Measurements from ENCODE around the gene DDOST.

DDOST gene

DNA sequence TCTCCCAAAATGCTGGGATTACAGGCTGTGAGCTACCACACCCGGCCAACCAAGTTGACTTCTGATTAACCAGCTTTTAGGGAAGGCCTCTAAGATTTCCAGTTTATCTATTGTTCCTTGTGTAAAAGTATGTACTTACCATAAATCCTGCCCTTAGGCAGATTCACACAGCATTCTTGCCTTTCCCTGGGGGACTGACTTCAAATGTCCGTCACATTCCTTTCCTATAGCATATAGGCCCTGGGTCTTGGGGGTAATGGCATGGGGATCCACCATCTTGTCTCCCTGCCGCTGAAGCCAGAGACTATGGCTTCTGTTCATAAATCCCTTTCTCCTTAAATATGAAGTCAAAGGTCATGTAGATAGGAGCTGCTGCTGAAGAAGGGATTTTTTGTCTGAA lies 28.8 kb downstream of the DDOST start:
- no peaks in the 10 kb centered on the region for H3K9me3 ChIP-seq (ENCODE audit: control extremely low read depth in 1 of 5, control insufficient read depth in 4 of 5, insufficient read depth in 2 of 5, low read depth in 1 of 5, low read length in 4 of 5)
- 100% methylated on average over 1 of the region's 3 CpGs for WGBS (ENCODE audit: insufficient coverage)
- DNase-seq = no peak
- no peak overlapping the region for H3K4me3 ChIP-seq (ENCODE audit: control insufficient read depth in 1 of 7, extremely low read depth in 1 of 7, insufficient read depth in 4 of 7, low read depth in 2 of 7, low read length in 6 of 7)
- CTCF ChIA-PET = interaction anchor here (0.9 to 4.0 kb wide), 14 partner anchors 13 to 113 kb away, joined by 3 to 42 read pairs (median 7); partner anchors contain the start of gene CDA
- POLR2A ChIA-PET = interaction anchor here (0.6 kb wide), 1 partner anchor 57 kb away, joined by 3 read pairs; no protein-coding TSS in a partner anchor
- no peaks in the 10 kb centered on the region for H3K27me3 ChIP-seq (replicated peaks in 2 of 5; ENCODE audit: control insufficient read depth in 4 of 5, insufficient read depth in 5 of 5, low read length in 4 of 5)
- no peak overlapping the region for H3K27ac ChIP-seq (ENCODE audit: insufficient read depth in 1 of 2, low read depth in 1 of 2, low read length in 2 of 2, poor library complexity in 1 of 2, severe bottlenecking in 2 of 2)
- peaks cover 0 to 3% (median 1%) of the 10 kb centered on the region in 4 experiments for H3K36me3 ChIP-seq (ENCODE audit: control insufficient read depth in 4 of 4, insufficient read depth in 4 of 4, low read length in 3 of 4)
- H3K4me1 ChIP-seq (ENCODE audit: control extremely low read depth in 1 of 4, control insufficient read depth in 4 of 4, insufficient read depth in 4 of 4, low read length in 3 of 4) = peaks cover 6 to 15% (median 11%) of the 10 kb centered on the region in 4 experiments

DNA sequence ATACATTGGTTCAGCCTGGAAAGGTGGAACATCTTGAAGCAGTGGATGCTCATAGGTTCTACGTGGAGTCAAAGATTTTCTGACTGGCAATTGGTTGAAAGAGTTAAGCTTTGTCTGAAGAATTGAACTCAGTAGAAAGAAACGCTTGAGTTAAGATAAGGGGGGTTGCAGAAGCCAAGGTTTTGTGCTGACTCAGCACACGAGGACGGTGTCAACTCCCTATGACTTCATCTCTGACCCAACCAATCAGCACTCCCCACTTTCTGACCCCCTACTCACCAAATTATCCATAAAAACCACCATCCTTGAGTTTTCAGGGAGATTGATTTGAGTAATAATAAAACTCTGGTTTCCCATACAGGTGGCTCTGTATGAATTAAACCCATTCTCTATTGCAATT lies 30.4 kb downstream of the DDOST start:
- WGBS (ENCODE audit: insufficient coverage) = no CpG with 5 or more reads among the region's 4 CpGs
- ChIA-PET CTCF (interaction anchor here (1.2 to 2.4 kb wide), 7 partner anchors 8 to 107 kb away, joined by 3 to 9 read pairs (median 5); no protein-coding TSS in a partner anchor), POLR2A (no interaction called here)
- Histone ChIP-seq H3K4me1 (ENCODE audit: control extremely low read depth in 1 of 4, control insufficient read depth in 4 of 4, insufficient read depth in 4 of 4, low read length in 3 of 4) (peaks cover 6 to 15% (median 11%) of the 10 kb centered on the region in 4 experiments), H3K27ac (ENCODE audit: insufficient read depth in 1 of 2, low read depth in 1 of 2, low read length in 2 of 2, poor library complexity in 1 of 2, severe bottlenecking in 2 of 2) (no peak overlapping the region), H3K36me3 (ENCODE audit: control insufficient read depth in 4 of 4, insufficient read depth in 4 of 4, low read length in 3 of 4) (no peaks in the 10 kb centered on the region), H3K4me3 (ENCODE audit: control insufficient read depth in 1 of 7, extremely low read depth in 1 of 7, insufficient read depth in 4 of 7, low read depth in 2 of 7, low read length in 6 of 7) (no peak overlapping the region), H3K27me3 (replicated peaks in 2 of 5; ENCODE audit: control insufficient read depth in 4 of 5, insufficient read depth in 5 of 5, low read length in 4 of 5) (no peaks in the 10 kb centered on the region), H3K9me3 (ENCODE audit: control extremely low read depth in 1 of 5, control insufficient read depth in 4 of 5, insufficient read depth in 2 of 5, low read depth in 1 of 5, low read length in 4 of 5) (no peaks in the 10 kb centered on the region)
- no peak for DNase-seq

DNA sequence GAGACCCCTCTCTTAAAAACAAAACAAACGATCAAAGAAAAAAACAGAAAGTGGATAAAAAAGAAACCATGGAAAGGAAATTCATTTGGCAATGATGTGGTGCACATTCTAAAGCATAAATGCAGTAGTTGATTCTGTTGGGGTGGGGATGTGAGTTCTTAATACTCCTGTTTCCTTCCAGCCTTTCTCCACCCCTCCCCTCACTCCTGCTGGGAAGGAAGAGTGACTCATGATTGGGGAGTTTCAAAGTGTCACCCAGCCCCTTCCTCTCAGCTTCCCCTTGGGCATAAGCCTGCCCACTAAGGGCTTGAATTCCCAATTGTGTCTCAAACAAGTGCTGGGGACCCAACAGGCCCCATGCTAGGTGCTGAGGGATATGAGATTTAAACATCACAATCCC lies 34.6 kb downstream of the DDOST start:
- Histone ChIP-seq H3K4me1 (ENCODE audit: control extremely low read depth in 1 of 4, control insufficient read depth in 4 of 4, insufficient read depth in 4 of 4, low read length in 3 of 4) (no peaks in the 10 kb centered on the region), H3K27ac (ENCODE audit: insufficient read depth in 1 of 2, low read depth in 1 of 2, low read length in 2 of 2, poor library complexity in 1 of 2, severe bottlenecking in 2 of 2) (no peak overlapping the region), H3K4me3 (ENCODE audit: control insufficient read depth in 1 of 7, extremely low read depth in 1 of 7, insufficient read depth in 4 of 7, low read depth in 2 of 7, low read length in 6 of 7) (no peak overlapping the region), H3K9me3 (ENCODE audit: control extremely low read depth in 1 of 5, control insufficient read depth in 4 of 5, insufficient read depth in 2 of 5, low read depth in 1 of 5, low read length in 4 of 5) (no peaks in the 10 kb centered on the region), H3K27me3 (replicated peaks in 2 of 5; ENCODE audit: control insufficient read depth in 4 of 5, insufficient read depth in 5 of 5, low read length in 4 of 5) (no peaks in the 10 kb centered on the region), H3K36me3 (ENCODE audit: control insufficient read depth in 4 of 4, insufficient read depth in 4 of 4, low read length in 3 of 4) (no peaks in the 10 kb centered on the region)
- DNase-seq = no peak
- no CpG with 5 or more reads among the region's 1 CpG for WGBS (ENCODE audit: insufficient coverage)
- ChIA-PET CTCF (interaction anchor here (0.6 to 1.4 kb wide), 4 partner anchors 40 to 750 kb away, joined by 3 to 4 read pairs (median 3); no protein-coding TSS in a partner anchor), POLR2A (no interaction called here)

- Histone ChIP-seq H3K36me3 (ENCODE audit: control insufficient read depth in 4 of 4, insufficient read depth in 4 of 4, low read length in 3 of 4) (no peaks in the 10 kb centered on the region), H3K27me3 (replicated peaks in 2 of 5; ENCODE audit: control insufficient read depth in 4 of 5, insufficient read depth in 5 of 5, low read length in 4 of 5) (no peaks in the 10 kb centered on the region), H3K27ac (ENCODE audit: insufficient read depth in 1 of 2, low read depth in 1 of 2, low read length in 2 of 2, poor library complexity in 1 of 2, severe bottlenecking in 2 of 2) (no peak overlapping the region), H3K9me3 (ENCODE audit: control extremely low read depth in 1 of 5, control insufficient read depth in 4 of 5, insufficient read depth in 2 of 5, low read depth in 1 of 5, low read length in 4 of 5) (no peaks in the 10 kb centered on the region), H3K4me1 (ENCODE audit: control extremely low read depth in 1 of 4, control insufficient read depth in 4 of 4, insufficient read depth in 4 of 4, low read length in 3 of 4) (no peaks in the 10 kb centered on the region), H3K4me3 (ENCODE audit: control insufficient read depth in 1 of 7, extremely low read depth in 1 of 7, insufficient read depth in 4 of 7, low read depth in 2 of 7, low read length in 6 of 7) (no peak overlapping the region)
- CTCF ChIA-PET = interaction anchor here (1.0 to 1.4 kb wide), 3 partner anchors 39 to 103 kb away, joined by 3 to 4 read pairs (median 3); no protein-coding TSS in a partner anchor
- DNase-seq = no peak
- no CpG with 5 or more reads among the region's 1 CpG for WGBS (ENCODE audit: insufficient coverage)
- POLR2A ChIA-PET = no interaction called here
Observed at GRCh38 chr1:20626098-20626427, 35.1 kb downstream of the DDOST start.

GRCh38 chr1:20625176-20626097 lies 35.7 kb downstream of the DDOST start:
- H3K9me3 ChIP-seq (ENCODE audit: control extremely low read depth in 1 of 5, control insufficient read depth in 4 of 5, insufficient read depth in 2 of 5, low read depth in 1 of 5, low read length in 4 of 5) = no peaks in the 10 kb centered on the region
- no peak overlapping the region for H3K4me3 ChIP-seq (ENCODE audit: control insufficient read depth in 1 of 7, extremely low read depth in 1 of 7, insufficient read depth in 4 of 7, low read depth in 2 of 7, low read length in 6 of 7)
- H3K4me1 ChIP-seq (ENCODE audit: control extremely low read depth in 1 of 4, control insufficient read depth in 4 of 4, insufficient read depth in 4 of 4, low read length in 3 of 4) = no peaks in the 10 kb centered on the region
- no peaks in the 10 kb centered on the region for H3K27me3 ChIP-seq (replicated peaks in 2 of 5; ENCODE audit: control insufficient read depth in 4 of 5, insufficient read depth in 5 of 5, low read length in 4 of 5)
- 100% methylated on average over 1 of the region's 3 CpGs for whole genome bisulfite sequencing (ENCODE audit: insufficient coverage)
- H3K27ac ChIP-seq (ENCODE audit: insufficient read depth in 1 of 2, low read depth in 1 of 2, low read length in 2 of 2, poor library complexity in 1 of 2, severe bottlenecking in 2 of 2) = no peak overlapping the region
- ChIA-PET CTCF (interaction anchor here (1.0 to 1.6 kb wide), 4 partner anchors 39 to 102 kb away, joined by 3 to 5 read pairs (median 4); no protein-coding TSS in a partner anchor), POLR2A (no interaction called here)
- no peaks in the 10 kb centered on the region for H3K36me3 ChIP-seq (ENCODE audit: control insufficient read depth in 4 of 4, insufficient read depth in 4 of 4, low read length in 3 of 4)
- DNase-seq = peak in 1 of 3 donors; percentile 10

DNA sequence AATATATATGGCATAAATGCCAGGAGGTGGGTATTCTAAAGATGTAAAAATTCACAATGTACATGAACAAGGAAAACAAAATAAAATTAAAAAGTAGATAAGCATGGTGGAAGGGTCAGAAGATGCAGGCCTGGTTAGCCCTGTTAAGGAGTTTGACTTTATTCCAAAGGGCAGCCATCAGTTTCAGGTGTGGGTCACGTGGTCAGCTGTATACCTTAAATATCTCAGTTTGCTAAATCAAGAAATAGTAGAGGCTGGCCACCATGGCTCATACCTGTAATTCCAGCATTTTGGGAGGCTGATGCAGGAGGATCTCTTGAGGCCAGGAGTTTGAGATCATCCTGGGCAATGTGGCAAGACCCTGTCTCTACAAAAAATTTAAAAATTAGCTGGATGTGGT lies 36.5 kb downstream of the DDOST start:
- ChIA-PET CTCF (interaction anchor here (1.6 kb wide), 1 partner anchor 50 kb away, joined by 5 read pairs; no protein-coding TSS in a partner anchor), POLR2A (no interaction called here)
- H3K27ac ChIP-seq (ENCODE audit: insufficient read depth in 1 of 2, low read depth in 1 of 2, low read length in 2 of 2, poor library complexity in 1 of 2, severe bottlenecking in 2 of 2) = no peak overlapping the region
- no peak for DNase-seq
- no peaks in the 10 kb centered on the region for H3K36me3 ChIP-seq (ENCODE audit: control insufficient read depth in 4 of 4, insufficient read depth in 4 of 4, low read length in 3 of 4)
- H3K4me1 ChIP-seq (ENCODE audit: control extremely low read depth in 1 of 4, control insufficient read depth in 4 of 4, insufficient read depth in 4 of 4, low read length in 3 of 4) = no peaks in the 10 kb centered on the region
- no CpG with 5 or more reads among the region's 1 CpG for WGBS (ENCODE audit: insufficient coverage)
- H3K9me3 ChIP-seq (ENCODE audit: control extremely low read depth in 1 of 5, control insufficient read depth in 4 of 5, insufficient read depth in 2 of 5, low read depth in 1 of 5, low read length in 4 of 5) = no peaks in the 10 kb centered on the region
- no peak overlapping the region for H3K4me3 ChIP-seq (ENCODE audit: control insufficient read depth in 1 of 7, extremely low read depth in 1 of 7, insufficient read depth in 4 of 7, low read depth in 2 of 7, low read length in 6 of 7)
- H3K27me3 ChIP-seq (replicated peaks in 2 of 5; ENCODE audit: control insufficient read depth in 4 of 5, insufficient read depth in 5 of 5, low read length in 4 of 5) = no peaks in the 10 kb centered on the region

- Histone ChIP-seq H3K4me1 (ENCODE audit: control extremely low read depth in 1 of 4, control insufficient read depth in 4 of 4, insufficient read depth in 4 of 4, low read length in 3 of 4) (no peaks in the 10 kb centered on the region), H3K9me3 (ENCODE audit: control extremely low read depth in 1 of 5, control insufficient read depth in 4 of 5, insufficient read depth in 2 of 5, low read depth in 1 of 5, low read length in 4 of 5) (no peaks in the 10 kb centered on the region), H3K4me3 (ENCODE audit: control insufficient read depth in 1 of 7, extremely low read depth in 1 of 7, insufficient read depth in 4 of 7, low read depth in 2 of 7, low read length in 6 of 7) (no peak overlapping the region), H3K27me3 (replicated peaks in 2 of 5; ENCODE audit: control insufficient read depth in 4 of 5, insufficient read depth in 5 of 5, low read length in 4 of 5) (no peaks in the 10 kb centered on the region), H3K27ac (ENCODE audit: insufficient read depth in 1 of 2, low read depth in 1 of 2, low read length in 2 of 2, poor library complexity in 1 of 2, severe bottlenecking in 2 of 2) (no peak overlapping the region), H3K36me3 (ENCODE audit: control insufficient read depth in 4 of 4, insufficient read depth in 4 of 4, low read length in 3 of 4) (no peaks in the 10 kb centered on the region)
- no peak for DNase-seq
- WGBS (ENCODE audit: insufficient coverage) = 89% methylated on average over 3 of the region's 6 CpGs
- POLR2A ChIA-PET = no interaction called here
- CTCF ChIA-PET = interaction anchor here (1.3 kb wide), 1 partner anchor 18 kb away, joined by 4 read pairs; no protein-coding TSS in a partner anchor
Observed at GRCh38 chr1:20621012-20621411, 40.2 kb downstream of the DDOST start.

All from common myeloid progenitor, CD34-positive (primary cell).